ENCODE data around the gene CD180.

CD180 gene

GRCh38 chr5:67156976-67157583 is 39.5 kb downstream of the CD180 start:
- no peak for DNase-seq

- DNase-seq, result no peak
These were observed 41.9 kb downstream of the CD180 start for GRCh38 chr5:67154556-67155206.

DNA sequence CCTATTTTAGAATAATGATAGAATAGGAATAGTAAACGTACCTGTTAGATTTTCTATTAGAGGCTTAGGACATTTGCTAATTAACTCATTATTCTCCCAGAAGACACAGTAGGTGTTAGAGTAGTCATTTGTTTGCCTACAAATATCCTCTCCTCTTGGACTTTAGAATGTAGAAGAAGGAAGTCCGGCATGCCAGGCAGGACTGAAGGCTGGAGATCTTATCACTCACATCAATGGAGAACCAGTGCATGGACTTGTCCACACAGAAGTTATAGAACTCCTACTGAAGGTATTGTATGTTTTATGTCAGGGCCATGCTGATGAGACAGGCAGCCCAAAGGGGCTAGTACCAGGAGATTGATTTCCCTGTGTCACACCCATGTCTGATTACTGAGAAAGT is 43.3 kb downstream of the CD180 start:
- no peak for DNase-seq

DNA sequence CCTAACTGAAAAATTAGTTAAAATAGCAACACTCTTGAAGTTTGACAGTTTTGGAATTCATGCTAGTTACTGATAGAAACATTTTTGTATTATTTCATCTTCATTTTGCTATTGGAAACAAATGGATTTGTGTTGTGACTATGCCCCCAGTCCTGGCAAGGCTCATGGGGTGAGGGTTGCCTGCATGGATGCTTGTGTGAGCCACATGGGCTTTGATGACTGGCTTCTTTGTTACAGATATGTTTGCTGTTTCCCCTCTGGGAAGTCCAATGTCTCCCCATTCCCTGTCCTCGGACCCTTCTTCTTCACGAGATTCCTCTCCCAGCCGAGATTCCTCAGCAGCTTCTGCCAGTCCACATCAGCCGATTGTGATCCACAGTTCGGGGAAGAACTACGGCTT is 44.2 kb downstream of the CD180 start:
- no peak for DNase-seq

DNA sequence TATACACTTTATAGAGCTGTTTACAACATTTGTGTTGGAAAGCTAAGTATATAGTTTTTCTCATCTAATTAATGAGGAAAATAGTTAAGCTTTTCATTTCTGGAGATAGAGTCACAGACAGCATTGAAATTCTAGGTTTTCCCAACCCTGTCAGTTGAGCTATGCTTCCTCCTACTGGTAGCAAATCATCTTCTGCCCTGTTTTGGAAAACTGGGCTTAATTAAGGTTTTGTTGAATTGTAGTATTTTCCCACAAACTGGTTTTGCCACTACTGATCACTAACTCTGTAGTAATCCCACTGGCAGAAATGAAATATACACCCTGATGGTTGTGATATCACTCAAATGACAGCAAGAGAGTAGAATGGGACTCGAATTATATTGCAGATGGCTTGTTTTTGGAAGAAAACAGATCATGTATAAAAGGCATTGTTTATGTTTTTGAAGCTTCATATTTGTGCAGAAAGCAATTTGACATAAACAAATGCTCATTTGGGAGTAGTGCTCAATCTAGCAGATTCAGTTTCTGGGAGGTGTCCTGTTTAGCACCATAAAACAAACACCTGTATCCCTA is 46.6 kb downstream of the CD180 start:
- no peak for DNase-seq

- DNase-seq, result no peak
These were observed 47.3 kb downstream of the CD180 start for GRCh38 chr5:67149057-67149950.

DNA sequence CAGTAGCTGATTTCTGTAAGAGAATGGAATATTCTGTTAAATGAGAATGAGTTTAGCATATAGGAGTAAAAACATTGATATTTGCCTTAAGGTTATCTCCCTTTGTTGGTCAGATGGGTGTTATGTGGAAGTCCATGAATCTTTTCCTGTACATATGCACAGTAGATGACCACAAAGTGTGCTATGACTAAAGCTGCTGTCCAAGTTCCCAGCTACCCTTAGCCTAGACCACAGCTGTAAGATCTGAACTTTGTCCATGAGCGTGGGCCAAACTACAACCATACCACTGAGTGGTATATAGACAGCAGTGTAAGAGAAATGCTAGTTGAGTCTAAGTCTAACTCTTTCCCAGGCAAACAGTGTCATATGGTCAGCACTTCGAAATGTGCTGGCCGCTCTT is 48.8 kb downstream of the CD180 start:
- no peak for DNase-seq

DNA sequence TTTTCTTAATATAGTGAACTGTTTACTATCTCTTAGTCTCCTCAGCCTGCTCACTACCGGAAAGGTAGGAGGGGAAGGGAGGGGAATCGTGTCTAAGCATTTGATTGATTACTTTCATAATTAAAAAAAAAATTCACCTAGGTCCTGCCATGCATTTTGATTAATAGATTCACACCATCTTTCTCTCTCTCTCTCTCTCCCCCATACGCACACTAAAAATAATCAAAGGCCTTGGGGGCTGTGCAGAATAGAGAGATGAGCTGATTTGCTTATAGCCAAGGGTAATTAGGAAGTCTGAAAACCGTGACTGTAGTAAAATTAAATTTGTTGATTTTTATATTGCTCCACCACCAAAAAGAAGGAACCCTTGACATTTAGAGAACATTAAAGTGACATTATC is 49.6 kb downstream of the CD180 start:
- DNase-seq, result no peak

DNA sequence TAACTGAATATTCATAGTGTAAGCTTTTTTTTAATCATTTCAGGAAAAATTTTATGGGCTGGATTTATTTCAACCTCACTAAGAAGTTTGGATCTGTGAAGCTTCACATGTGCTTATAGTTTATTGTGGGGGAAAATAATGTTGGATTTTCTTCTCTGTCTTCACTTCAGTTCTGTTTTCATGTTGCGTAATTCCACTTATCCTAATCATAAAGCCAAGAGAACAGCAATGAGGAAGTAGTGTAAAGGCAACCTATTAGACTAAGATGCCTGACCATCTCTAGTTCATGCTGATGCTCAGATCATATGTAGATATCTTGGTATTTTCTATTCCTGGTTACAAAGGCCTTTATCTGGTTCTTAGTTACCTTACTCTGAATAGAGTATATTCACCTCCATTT is 50.0 kb downstream of the CD180 start:
- DNase-seq, result no peak

GRCh38 chr5:67144183-67144639 is 52.4 kb downstream of the CD180 start:
- DNase-seq, result no peak

- DNase-seq, result no peak
These were observed 53.0 kb downstream of the CD180 start for GRCh38 chr5:67143549-67143948.

GRCh38 chr5:67142816-67143215 is 53.8 kb downstream of the CD180 start:
- no peak for DNase-seq

DNA sequence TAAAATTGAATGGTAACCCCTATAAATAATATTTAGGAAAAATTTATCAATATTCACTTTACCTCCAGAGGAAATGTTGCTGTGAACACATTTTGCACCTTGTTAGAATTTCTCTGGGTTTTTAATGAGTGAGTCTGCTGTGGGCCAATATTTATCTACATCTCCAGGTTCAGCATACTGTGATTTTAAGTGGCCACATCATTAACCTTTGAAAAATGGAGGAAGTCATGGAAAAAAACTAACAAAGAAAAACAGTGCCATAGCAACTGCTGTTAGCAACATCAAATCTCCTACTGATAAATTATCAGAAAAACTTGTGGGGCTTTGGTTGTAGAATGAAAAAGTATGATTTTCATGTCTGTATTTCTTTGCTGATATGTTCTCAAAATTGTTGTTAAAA is 55.0 kb downstream of the CD180 start:
- no peak for DNase-seq

DNA sequence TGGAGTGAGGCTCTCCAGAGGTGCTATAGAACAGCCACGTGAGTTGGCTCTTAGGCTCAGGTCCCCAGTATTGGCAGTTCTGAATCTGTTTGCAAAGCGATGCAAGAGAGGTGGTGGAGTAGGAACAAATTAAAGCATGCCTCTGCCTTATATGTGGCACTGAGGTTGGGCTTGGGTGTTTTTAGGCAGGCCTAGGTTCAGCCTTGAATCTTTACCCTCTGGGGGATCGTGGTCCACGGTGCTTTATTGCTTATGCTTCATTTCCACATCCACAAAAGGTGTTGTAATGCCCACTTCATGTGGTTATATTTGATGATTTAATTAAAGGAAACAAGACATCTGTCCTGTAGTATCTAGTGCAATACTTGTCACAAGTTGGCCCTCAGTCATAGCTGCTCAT is 56.2 kb downstream of the CD180 start:
- no peak for DNase-seq

DNA sequence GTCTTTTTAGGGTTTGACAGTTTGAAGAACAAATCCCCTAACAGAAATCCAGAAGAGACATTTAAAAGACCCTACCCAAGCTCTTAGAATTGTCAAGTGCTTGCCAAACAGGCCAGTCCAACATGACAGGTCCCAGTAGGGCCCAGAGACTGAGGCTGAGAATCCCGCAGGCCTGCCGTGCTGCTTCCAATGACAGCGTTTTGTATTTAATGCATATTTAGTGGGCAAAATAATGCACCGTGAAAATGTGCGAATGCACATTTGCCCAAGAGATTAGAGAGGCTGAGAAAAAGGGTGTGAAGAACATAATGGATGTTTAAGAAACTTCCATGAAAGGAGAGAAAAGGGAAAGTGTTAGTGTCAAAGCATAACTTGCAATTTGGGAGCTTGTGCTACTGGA is 57.6 kb downstream of the CD180 start:
- DNase-seq, result no peak

DNA sequence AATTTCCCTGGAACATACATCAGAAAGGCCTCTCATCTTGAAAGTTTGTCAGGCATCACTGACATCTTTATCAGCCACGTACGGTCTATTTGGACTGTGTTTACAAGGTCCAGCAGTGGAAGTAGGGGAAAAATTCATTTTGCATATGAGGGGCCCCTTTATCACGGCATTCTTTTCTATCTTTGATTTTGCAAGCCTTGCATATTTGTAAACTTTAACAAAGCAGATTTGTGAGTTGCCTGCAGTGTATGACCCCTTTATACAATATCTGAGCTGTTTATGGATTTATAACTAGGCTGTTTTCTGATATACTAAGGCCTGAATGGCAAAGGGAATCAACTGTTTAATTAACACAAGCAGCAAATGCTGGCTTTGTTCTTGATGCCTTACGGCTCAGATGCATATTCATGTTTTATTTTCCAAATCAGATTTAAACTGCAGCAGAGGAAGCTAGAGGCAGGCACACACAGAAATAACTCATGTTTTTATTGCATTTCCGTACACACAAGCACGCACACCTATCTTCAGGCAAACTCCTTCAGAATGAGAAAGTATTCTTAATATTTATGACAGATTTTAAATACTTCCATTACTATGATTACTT is 61.1 kb downstream of the CD180 start:
- DNase-seq, result no peak

DNA sequence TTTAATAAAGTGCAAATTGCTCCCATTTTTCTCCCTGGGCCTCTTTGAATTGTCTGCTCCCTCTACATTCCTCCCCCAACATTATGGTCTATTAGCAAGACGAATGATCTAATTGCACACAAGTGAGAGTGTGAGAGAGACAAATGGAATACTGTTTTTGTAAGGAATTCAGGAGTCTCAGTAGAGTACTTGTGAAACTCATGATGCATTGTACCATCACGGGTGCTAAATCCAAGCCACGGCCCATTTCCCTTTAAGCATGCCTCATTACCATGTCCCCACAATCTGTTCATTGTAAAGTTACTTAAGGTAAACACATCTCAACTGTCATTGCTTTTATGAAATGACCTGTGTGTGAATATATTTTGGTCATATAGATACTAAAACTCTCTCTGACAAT is 62.8 kb downstream of the CD180 start:
- no peak for DNase-seq

- DNase-seq, result no peak
These were observed 63.4 kb downstream of the CD180 start for GRCh38 chr5:67133217-67133616.

DNA sequence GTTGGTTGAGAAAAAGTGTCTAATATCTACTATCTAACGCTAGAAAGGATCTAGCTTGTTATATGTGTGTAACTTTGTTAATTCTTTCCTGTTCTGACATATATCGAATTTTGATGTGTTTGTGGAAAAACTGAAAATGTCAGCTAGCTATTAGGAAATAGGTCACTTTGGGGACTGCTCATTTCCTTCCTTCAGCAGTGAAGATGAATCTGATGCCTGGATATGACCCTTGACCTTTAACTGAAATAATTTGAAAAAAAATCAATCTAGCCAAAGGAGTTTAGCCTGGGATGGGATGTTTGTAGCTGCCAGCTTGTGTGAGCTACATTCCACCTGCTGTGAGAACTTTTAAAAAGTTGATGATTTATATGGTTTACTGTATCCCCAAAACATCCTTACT is 66.8 kb downstream of the CD180 start:
- no peak for DNase-seq
